Fibroblast of the aortic adventitia (primary cell): ENCODE results near the gene NWD2. TPM values are rescaled to one million over a fixed set of nuclear protein-coding genes. Genes with fewer than 3 reads are reported as not detected.

Experiments used
- DNase-seq: peaks from one replicate; pipeline ENCODE4 v3.0.0-alpha.2; 2010; ENCODE audit warnings: low read depth
- H3K4me3 ChIP-seq: 2 replicates; pipeline ENCODE4 v1.5.1; 2011; ENCODE audit warnings: low read depth, mild to moderate bottlenecking, control low read depth, low read length, moderate library complexity
- total RNA-seq: library from RNA; depleted of rRNA; stranded (reverse); fragments of >200 nt; gene quantifications from 2 replicates; pipeline ENCODE4 v1.2.3, GENCODE V29; 2012; ENCODE audit warnings: low replicate concordance
- TF ChIP-seq, protein P1 (sequence below): IDR thresholded peaks from 2 replicates; pipeline ENCODE4 v1.5.1; 2011; ENCODE audit warnings: mild to moderate bottlenecking, low read length, control low read depth, inconsistent platforms; ENCODE audit not compliant: insufficient read depth

Gene NWD2
- total RNA-seq, 1 donor = not detected

DNA sequence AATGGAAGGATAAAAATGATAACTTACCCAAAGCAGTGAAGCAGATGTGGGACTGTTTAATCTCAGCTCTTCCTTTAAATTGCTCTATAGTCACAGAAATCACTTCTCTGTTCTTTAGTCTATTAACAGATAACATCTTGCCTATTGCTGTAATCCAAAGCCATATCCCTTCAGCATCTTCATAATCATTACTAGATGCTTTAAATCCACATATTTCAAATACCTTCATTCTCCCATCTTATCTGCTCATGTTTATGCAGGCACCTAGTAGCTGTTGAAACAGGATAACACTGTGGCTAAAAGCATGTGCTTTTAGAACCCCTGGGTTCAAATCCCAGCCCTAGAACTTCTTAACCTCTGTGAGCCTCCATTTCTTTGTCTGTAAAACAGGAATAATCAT is 231.7 kb downstream of the NWD2 start:
- H3K4me3 ChIP-seq = no peak overlapping the region
- DNase-seq = no peak
- TF ChIP-seq, protein P1, sequence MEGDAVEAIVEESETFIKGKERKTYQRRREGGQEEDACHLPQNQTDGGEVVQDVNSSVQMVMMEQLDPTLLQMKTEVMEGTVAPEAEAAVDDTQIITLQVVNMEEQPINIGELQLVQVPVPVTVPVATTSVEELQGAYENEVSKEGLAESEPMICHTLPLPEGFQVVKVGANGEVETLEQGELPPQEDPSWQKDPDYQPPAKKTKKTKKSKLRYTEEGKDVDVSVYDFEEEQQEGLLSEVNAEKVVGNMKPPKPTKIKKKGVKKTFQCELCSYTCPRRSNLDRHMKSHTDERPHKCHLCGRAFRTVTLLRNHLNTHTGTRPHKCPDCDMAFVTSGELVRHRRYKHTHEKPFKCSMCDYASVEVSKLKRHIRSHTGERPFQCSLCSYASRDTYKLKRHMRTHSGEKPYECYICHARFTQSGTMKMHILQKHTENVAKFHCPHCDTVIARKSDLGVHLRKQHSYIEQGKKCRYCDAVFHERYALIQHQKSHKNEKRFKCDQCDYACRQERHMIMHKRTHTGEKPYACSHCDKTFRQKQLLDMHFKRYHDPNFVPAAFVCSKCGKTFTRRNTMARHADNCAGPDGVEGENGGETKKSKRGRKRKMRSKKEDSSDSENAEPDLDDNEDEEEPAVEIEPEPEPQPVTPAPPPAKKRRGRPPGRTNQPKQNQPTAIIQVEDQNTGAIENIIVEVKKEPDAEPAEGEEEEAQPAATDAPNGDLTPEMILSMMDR = no peak

DNA sequence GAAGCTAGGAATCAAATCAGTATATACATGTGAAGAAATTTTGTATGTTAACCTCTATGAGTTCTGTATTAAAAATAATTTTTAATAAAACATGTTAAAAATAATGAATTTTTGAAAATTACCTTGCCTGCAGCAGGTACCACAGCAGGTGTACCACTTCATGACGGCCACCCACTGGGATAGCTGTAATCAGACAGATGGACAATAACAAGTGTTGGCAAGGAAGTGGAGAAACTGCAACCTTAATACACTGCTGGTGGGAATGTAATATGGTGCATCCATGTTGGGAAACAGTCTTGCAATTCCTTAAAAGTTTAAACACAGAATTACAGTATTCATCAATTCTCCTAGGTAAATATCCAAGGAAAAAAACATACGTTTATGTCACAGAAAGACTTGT is 232.1 kb downstream of the NWD2 start:
- no peak for DNase-seq
- TF ChIP-seq, protein P1 = no peak
- H3K4me3 ChIP-seq = no peak overlapping the region

DNA sequence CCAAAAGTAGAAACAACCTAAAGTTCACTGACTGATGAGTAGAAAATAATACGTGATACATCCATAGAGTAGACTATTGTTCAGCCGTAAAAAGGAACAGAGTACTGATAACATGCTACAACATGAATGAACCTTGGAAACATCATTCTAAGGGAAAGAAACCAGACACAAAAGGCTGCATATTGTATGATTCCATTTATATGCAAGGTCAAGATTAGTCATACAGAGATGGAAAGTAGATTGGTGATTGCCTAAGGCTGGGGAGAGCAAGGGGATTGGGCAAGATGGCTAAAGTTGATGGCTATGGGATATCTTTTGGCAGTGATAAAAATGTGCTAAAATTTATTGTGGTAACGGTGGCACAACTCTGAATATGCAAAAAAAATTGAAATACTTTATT is 232.6 kb downstream of the NWD2 start:
- TF ChIP-seq, protein P1 = no peak
- DNase-seq = no peak
- no peak overlapping the region for H3K4me3 ChIP-seq

DNA sequence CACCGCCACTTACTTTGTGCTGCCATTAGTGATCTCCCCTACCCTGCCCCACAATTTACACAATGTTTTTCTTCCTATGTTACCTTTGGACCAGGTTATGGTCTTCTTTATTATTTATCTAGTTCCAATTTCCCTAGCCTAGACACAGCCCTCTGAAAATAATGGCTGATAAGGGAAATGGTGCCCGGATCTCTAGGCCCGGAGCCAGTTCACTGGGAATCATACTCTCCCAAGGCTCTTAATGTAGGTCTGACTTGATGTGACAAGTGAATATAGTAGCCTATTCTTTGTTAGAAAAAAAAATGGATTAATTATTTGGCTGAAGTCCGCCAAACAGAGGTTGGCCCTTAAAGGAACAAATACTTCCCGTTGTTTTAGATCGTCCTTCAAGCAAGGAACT is 233.6 kb downstream of the NWD2 start:
- TF ChIP-seq, protein P1 = no peak
- no peak overlapping the region for H3K4me3 ChIP-seq
- DNase-seq = no peak

DNA sequence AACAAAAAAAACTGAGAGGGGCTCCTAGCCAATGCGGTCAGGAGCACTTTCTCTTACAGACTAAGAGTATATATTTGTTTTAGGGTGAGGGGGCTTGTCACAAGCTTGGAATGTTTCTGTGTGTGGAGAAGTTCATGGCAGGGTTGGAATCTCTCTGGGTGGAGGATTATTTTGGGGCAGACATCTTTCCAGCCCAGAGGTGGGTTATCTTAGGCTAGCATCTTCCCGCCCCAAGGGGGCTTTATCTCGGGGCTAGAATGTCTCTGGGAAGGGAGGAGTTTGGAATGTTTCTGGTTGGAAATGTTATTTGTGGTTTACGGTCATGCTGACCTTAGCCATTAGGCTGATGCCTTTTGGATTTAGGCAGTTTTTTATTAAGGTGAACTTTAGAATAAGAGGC is 236.0 kb downstream of the NWD2 start:
- DNase-seq = no peak
- no peak overlapping the region for H3K4me3 ChIP-seq
- TF ChIP-seq, protein P1 = no peak

DNA sequence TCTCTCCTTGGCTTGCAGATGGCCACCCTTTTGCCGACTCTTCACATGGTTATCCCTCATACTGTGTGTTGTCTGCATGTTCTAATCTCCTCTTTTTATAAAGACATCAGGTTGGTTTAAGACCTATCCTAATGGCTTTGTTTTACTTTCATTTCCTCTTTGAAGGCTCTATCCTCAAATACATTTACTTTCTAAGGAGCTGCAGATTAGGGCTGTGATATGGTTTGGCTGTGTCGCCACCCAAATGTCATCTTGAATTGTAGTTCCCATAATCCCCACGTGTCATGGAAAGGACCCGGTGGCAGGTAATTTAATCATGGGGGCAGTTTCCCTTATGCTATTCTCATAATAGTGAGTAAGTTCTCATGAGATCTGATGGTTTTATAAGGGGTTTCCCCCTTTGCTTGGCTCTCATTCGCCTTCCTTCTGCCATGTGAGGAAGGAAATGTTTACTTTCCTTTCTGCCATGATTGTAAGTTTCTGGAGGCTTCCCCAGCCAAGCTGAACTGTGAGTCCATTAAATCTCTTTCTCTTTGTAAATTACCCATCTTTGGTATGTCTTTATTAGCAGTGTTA is 237.1 kb downstream of the NWD2 start:
- H3K4me3 ChIP-seq = no peak overlapping the region
- DNase-seq = no peak
- TF ChIP-seq, protein P1 = no peak
